PC-9 (cell line): ENCODE measurements around the gene ESRP2. TPM values are rescaled to one million over a fixed set of nuclear protein-coding genes. Genes with fewer than 3 reads are reported as not detected.

ENCODE experiments used
- BruUV-seq: library from RNA; stranded (reverse); fragments of 400-500 nt; replicated peaks from 2 replicates; lab custom pipeline; 2021; lab: Mats Ljungman, UMichigan
- CTCF ChIA-PET: fragments of 300-600 bp; sonication (Branson Sonifier 250); formaldehyde crosslinking; loops from one replicate; lab custom pipeline; 2022; ENCODE audit warnings: antibody characterized with exemption; lab: Charles Lee
- POLR2A ChIA-PET: fragments of 300-600 bp; sonication (Branson Sonifier 250); formaldehyde crosslinking; loops from one replicate; lab custom pipeline; 2022; ENCODE audit warnings: antibody characterized with exemption; ENCODE audit not compliant: unreplicated experiment; lab: Charles Lee
- DNase-seq, 2 experiments: peaks; one replicate each; pipeline versions ENCODE4 v3.0.0 to v3.0.0-alpha.2; 2015 to 2022; ENCODE audit warnings: mixed read lengths in 1 of 2
- H2AFZ ChIP-seq: fragments of 200-600 bp; sonication (generic); 2 replicates; pipeline ENCODE4 v1.8.1; 2017; ENCODE audit warnings: antibody characterized with exemption
- H3F3A ChIP-seq: fragments of 200-600 bp; sonication (generic); 2 replicates; pipeline ENCODE4 v1.8.1; 2017; ENCODE audit warnings: antibody characterized with exemption, mild to moderate bottlenecking, low read depth; ENCODE audit not compliant: insufficient read depth
- H3K27ac ChIP-seq: fragments of 200-600 bp; sonication (generic); 2 replicates; pipeline ENCODE4 v1.6.1; 2016; ENCODE audit warnings: mixed run types
- H3K27me3 ChIP-seq: fragments of 200-600 bp; sonication (generic); 2 replicates; pipeline ENCODE4 v1.6.1; 2016; ENCODE audit warnings: low read depth, mixed run types; ENCODE audit not compliant: insufficient read depth
- H3K36me3 ChIP-seq: fragments of 200-600 bp; sonication (generic); 2 replicates; pipeline ENCODE4 v1.6.1; 2016; ENCODE audit warnings: low read depth, mixed run types
- H3K4me1 ChIP-seq: fragments of 200-600 bp; sonication (generic); replicated peaks from 2 replicates; pipeline ENCODE4 v1.6.1; 2016; ENCODE audit warnings: mixed run types; ENCODE audit not compliant: insufficient read depth
- H3K4me2 ChIP-seq: fragments of 200-600 bp; sonication (generic); 2 replicates; pipeline ENCODE4 v1.6.1; 2017; ENCODE audit warnings: mixed run types
- H3K4me3 ChIP-seq: fragments of 200-600 bp; sonication (generic); 2 replicates; pipeline ENCODE4 v1.6.1; 2016; ENCODE audit warnings: mixed run types
- H3K79me2 ChIP-seq: fragments of 200-600 bp; sonication (generic); 2 replicates; pipeline ENCODE4 v1.6.1; 2017; ENCODE audit warnings: low read depth, mixed run types
- H3K9me2 ChIP-seq: fragments of 200-600 bp; sonication (generic); 2 replicates; pipeline ENCODE4 v1.8.1; 2017; ENCODE audit warnings: mild to moderate bottlenecking; ENCODE audit not compliant: insufficient read depth
- H3K9me3 ChIP-seq: fragments of 200-600 bp; sonication (generic); 2 replicates; pipeline ENCODE4 v1.8.1; 2016; ENCODE audit warnings: low read depth; ENCODE audit not compliant: insufficient read depth
- H4K20me1 ChIP-seq: fragments of 200-600 bp; sonication (generic); 2 replicates; pipeline ENCODE4 v1.8.1; 2017; ENCODE audit not compliant: insufficient read depth
- EZH2 ChIP-seq: fragments of 200-600 bp; sonication (generic); IDR thresholded peaks from 2 replicates; pipeline ENCODE4 v1.8.0; 2017; ENCODE audit warnings: antibody characterized with exemption, low read depth
- intact Hi-C: fragments of 100-400 bp; cut with micrococcal nuclease; formaldehyde crosslinking; loops from one replicate; pipeline ENCODE4 v1.10.0; 2022; ENCODE audit not compliant: unreplicated experiment
- total RNA-seq: library from RNA; stranded (reverse); gene quantifications from 2 replicates; pipeline ENCODE4 v1.2.3, GENCODE V29; 2021
- TF ChIP-seq, protein P1 (sequence below): fragments of 200-600 bp; sonication (generic); conservative IDR thresholded peaks from 2 replicates; pipeline ENCODE4 v1.6.1; 2017; ENCODE audit warnings: mixed run types, antibody characterized with exemption, mild to moderate bottlenecking, moderate library complexity

ESRP2 gene
- total RNA-seq, 1 experiment from 2014 or later: 45.0 TPM

DNA sequence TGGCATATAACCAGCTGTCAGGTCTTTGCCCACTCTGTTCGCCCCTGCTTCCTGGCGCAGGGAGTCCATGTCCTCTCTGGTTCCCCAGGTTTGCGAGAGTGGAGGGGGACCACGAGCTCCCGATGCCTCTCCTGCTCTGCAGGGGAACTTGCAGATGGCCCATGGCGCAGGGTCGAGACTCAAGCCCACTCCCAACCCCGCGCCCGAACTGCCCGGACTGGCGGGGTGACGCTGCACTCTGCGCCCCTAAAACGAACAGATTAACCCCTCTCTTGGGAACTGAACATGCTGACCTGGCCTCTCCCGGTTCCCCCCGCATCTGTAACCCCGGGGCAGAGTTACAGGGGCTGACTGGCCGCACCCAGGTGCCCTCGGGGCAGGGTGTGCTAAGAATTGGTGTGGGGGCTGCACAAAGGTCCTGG is 8.6 kb upstream of the ESRP2 start:
- peak overlapping the region; percentile 96 for H2AFZ ChIP-seq
- peak overlapping the region; percentile 94 for H3K4me2 ChIP-seq
- no peaks in the 10 kb centered on the region for H3K9me3 ChIP-seq
- H3K27me3 ChIP-seq: no peaks in the 10 kb centered on the region
- ChIA-PET POLR2A (interaction anchor here (0.5 to 0.7 kb wide), 2 partner anchors 204 to 387 kb away, joined by 5 to 12 read pairs; partner anchors contain the start of gene SMPD3), CTCF (interaction anchor here (0.7 kb wide), 1 partner anchor 552 kb away, joined by 8 read pairs; no protein-coding TSS in a partner anchor)
- TF ChIP-seq EZH2: no peak
- TF ChIP-seq, protein P1, sequence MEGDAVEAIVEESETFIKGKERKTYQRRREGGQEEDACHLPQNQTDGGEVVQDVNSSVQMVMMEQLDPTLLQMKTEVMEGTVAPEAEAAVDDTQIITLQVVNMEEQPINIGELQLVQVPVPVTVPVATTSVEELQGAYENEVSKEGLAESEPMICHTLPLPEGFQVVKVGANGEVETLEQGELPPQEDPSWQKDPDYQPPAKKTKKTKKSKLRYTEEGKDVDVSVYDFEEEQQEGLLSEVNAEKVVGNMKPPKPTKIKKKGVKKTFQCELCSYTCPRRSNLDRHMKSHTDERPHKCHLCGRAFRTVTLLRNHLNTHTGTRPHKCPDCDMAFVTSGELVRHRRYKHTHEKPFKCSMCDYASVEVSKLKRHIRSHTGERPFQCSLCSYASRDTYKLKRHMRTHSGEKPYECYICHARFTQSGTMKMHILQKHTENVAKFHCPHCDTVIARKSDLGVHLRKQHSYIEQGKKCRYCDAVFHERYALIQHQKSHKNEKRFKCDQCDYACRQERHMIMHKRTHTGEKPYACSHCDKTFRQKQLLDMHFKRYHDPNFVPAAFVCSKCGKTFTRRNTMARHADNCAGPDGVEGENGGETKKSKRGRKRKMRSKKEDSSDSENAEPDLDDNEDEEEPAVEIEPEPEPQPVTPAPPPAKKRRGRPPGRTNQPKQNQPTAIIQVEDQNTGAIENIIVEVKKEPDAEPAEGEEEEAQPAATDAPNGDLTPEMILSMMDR: no peak
- peaks cover 21% of the 10 kb centered on the region for H3K4me1 ChIP-seq
- intact Hi-C loops: no loop called here
- no peaks in the 10 kb centered on the region for H4K20me1 ChIP-seq
- peaks cover 14% of the 10 kb centered on the region; the same call in 1 of the 2 replicates for H3K79me2 ChIP-seq
- H3K27ac ChIP-seq: no peak overlapping the region
- H3K4me3 ChIP-seq: peak overlapping the region; percentile 91
- DNase-seq: no peak
- 0 out of 2 replicates have a peak, but pooled peaks cover 5% of the 10 kb centered on the region for H3F3A ChIP-seq
- H3K36me3 ChIP-seq: no peaks in the 10 kb centered on the region
- no TSS peak for BruUV-seq
- H3K9me2 ChIP-seq: no peaks in the 10 kb centered on the region

DNA sequence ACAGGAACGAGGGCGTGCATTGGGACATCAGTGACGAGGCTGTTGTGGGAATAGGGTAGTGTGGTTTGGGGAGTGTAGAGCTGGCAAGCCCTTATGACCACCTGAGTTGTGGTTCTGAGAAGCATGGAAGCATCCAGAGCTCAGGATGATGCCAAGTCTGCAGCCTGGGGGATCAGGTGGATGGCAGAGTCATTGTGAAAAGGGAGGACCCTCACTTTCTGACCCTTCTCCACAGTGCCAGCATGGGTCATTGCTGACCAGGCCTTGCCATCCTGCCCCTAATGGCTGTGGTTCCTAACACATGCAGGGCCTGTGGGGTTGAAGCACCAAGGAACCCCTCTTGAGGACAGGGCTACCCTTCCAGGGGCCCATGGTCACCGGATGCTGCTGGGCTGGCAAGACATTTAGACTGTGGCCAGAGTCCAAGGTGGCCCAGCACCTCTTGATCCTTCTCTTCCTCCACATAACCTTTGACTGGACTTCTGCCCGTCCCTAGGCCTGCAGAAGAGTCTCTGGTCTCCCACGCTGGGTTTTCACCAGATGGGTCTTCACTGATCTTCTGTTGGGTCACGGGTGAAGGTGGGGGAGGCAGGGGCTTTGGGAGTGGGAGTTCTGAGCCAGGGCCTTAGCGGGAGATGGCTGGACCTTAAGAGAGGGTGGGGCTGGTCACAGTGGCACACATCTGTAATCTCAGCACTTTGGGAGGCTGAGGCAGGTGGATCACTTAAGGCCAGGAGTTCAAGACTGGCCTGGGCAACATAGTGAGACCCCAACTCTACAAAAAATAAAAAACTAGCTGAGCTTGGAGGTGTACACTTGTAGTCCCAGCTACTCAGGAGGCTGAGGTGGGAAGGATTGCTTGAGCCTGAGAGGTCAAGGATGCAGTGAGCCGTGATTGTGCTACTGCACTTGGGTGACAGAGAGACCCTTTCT is 7.3 kb upstream of the ESRP2 start:
- Histone ChIP-seq H3K27me3 (no peaks in the 10 kb centered on the region), H2AFZ (no peak overlapping the region), H3F3A (0 out of 2 replicates have a peak, but pooled peaks cover 5% of the 10 kb centered on the region), H3K4me1 (peaks cover 26% of the 10 kb centered on the region), H3K36me3 (no peaks in the 10 kb centered on the region), H4K20me1 (no peaks in the 10 kb centered on the region), H3K9me2 (no peaks in the 10 kb centered on the region), H3K27ac (no peak overlapping the region), H3K9me3 (no peaks in the 10 kb centered on the region), H3K4me2 (no peak overlapping the region), H3K79me2 (peaks cover 14% of the 10 kb centered on the region; the same call in 1 of the 2 replicates), H3K4me3 (no peak overlapping the region)
- ChIA-PET POLR2A (interaction anchor here (0.7 kb wide), 1 partner anchor 9 kb away, joined by 3 read pairs; no protein-coding TSS in a partner anchor), CTCF (interaction anchor here (0.6 to 0.7 kb wide), 3 partner anchors 15 to 727 kb away, joined by 4 to 6 read pairs (median 5); no protein-coding TSS in a partner anchor)
- intact Hi-C loops: no loop called here
- TF ChIP-seq EZH2: no peak
- TF ChIP-seq, protein P1: no peak
- no peak for DNase-seq
- BruUV-seq: no TSS peak

DNA sequence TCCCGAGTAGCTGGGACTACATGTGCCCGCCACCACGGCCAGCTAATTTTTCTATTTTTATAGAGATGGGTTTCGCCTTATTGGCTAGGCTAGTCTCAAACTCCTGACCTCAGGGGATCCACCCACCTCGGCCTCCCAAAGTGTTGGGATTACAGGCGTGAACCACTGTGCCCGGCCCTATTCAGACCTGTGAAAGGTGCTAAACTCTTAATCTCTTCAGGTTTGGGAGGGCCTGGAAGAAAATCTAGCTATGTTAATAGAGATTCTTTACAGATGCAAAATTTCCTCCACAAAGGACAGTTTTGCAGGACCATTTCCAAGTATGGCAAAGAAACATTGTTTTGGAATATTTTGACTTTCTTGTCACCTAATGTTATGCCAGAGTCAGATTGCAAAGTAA is 6.2 kb upstream of the ESRP2 start:
- H2AFZ ChIP-seq: no peak overlapping the region
- no peaks in the 10 kb centered on the region for H3K9me3 ChIP-seq
- H3K36me3 ChIP-seq: no peaks in the 10 kb centered on the region
- CTCF ChIA-PET: interaction anchor here (0.7 kb wide), 2 partner anchors 204 to 728 kb away, joined by 4 read pairs; no protein-coding TSS in a partner anchor
- no peak for DNase-seq
- H3K9me2 ChIP-seq: no peaks in the 10 kb centered on the region
- POLR2A ChIA-PET: no interaction called here
- H3K4me3 ChIP-seq: no peak overlapping the region
- H3F3A ChIP-seq: 0 out of 2 replicates have a peak, but pooled peaks cover 5% of the 10 kb centered on the region
- no peaks in the 10 kb centered on the region for H3K27me3 ChIP-seq
- intact Hi-C loops: no loop called here
- H4K20me1 ChIP-seq: no peaks in the 10 kb centered on the region
- TF ChIP-seq, protein P1: no peak
- no peak for TF ChIP-seq EZH2
- no peak overlapping the region for H3K27ac ChIP-seq
- no peak overlapping the region for H3K4me2 ChIP-seq
- H3K4me1 ChIP-seq: peaks cover 30% of the 10 kb centered on the region
- BruUV-seq: no TSS peak
- peaks cover 9% of the 10 kb centered on the region; the same call in 1 of the 2 replicates for H3K79me2 ChIP-seq
